ENCODE results near the gene DLG2. TPM values are rescaled to one million over a fixed set of nuclear protein-coding genes. Genes with fewer than 3 reads are reported as not detected.

Gene DLG2
- total and polyA plus RNA-seq, 2 donors (not counting 3 experiments of a cell fraction or from before 2014, with no cell fraction given): 0.15 to 1.1 TPM

GRCh38 chr11:83642500-83642899, 1984.6 kb downstream of the DLG2 start:
- H3K79me2 ChIP-seq (ENCODE audit: control insufficient read depth, insufficient read depth, low read length): no peaks in the 10 kb centered on the region
- TF ChIP-seq CTCF (IDR thresholded peaks at IDR 0.05; ENCODE audit: extremely low read depth in 1 of 2, insufficient read depth in 1 of 2, low read depth in 1 of 2, low read length in 2 of 2) (no peak), GATA2 (IDR thresholded peaks at IDR 0.05; ENCODE audit: insufficient read depth, insufficient read length, low read depth, low read length) (no peak)
- H4K20me1 ChIP-seq (replicated peaks; ENCODE audit: control insufficient read depth, extremely low read depth, insufficient read depth, low read length): no peaks in the 10 kb centered on the region
- H3K4me3 ChIP-seq (replicated peaks in 1 of 3; ENCODE audit: insufficient read depth in 1 of 3, low read depth in 1 of 3, low read length in 3 of 3): no peak overlapping the region
- H3K27me3 ChIP-seq (ENCODE audit: control insufficient read depth in 2 of 2, insufficient read depth in 2 of 2, low read length in 2 of 2): no peaks in the 10 kb centered on the region
- DNase-seq (ENCODE audit: low read depth, low spot score) (no peak), FAIRE-seq (no peak)
- BruUV-seq (replicated peaks): no TSS peak
- no peaks in the 10 kb centered on the region for H3K4me1 ChIP-seq (ENCODE audit: control insufficient read depth, extremely low read depth, insufficient read depth, low read length)
- no peaks in the 10 kb centered on the region for H3K9me1 ChIP-seq (replicated peaks; ENCODE audit: control insufficient read depth, extremely low read depth, insufficient read depth, low read length)
- no peaks in the 10 kb centered on the region for H3K36me3 ChIP-seq (ENCODE audit: control insufficient read depth in 2 of 2, extremely low read depth in 1 of 2, insufficient read depth in 2 of 2, low read length in 2 of 2)
- CTCF ChIA-PET: interaction anchor here (0.6 to 1.5 kb wide), 2 partner anchors 10 to 488 kb away, joined by 3 read pairs; no protein-coding TSS in a partner anchor
- H3K27ac ChIP-seq (ENCODE audit: insufficient read depth, low read depth, low read length): no peak overlapping the region
- POLR2A ChIA-PET: no interaction called here
- dilution Hi-C loops (cut with MboI; ENCODE audit: extremely low pct_ligation_motif_present, low sequenced_read_pairs) (no loop called here), intact Hi-C loops (cut with micrococcal nuclease) (no loop called here)
- H2AFZ ChIP-seq (ENCODE audit: low read depth, low read length): no peak overlapping the region
- no peak overlapping the region for H3K4me2 ChIP-seq (ENCODE audit: insufficient read depth, low read length)
- H3K9me3 ChIP-seq (replicated peaks; ENCODE audit: control insufficient read depth, insufficient read depth, low read length): no peaks in the 10 kb centered on the region
- no peak overlapping the region for H3K9ac ChIP-seq (replicated peaks; ENCODE audit: extremely low read depth, insufficient read depth, low read length)

- POLR2A ChIA-PET: no interaction called here
These were observed 1985.6 kb downstream of the DLG2 start for GRCh38 chr11:83641511-83641910.

More at GRCh38 chr11:83641511-83641910, 1985.6 kb downstream of the DLG2 start:
- no peaks in the 10 kb centered on the region for H3K27me3 ChIP-seq (ENCODE audit: control insufficient read depth in 2 of 2, insufficient read depth in 2 of 2, low read length in 2 of 2)
- intact Hi-C loops (cut with micrococcal nuclease) (no loop called here), dilution Hi-C loops (cut with MboI; ENCODE audit: extremely low pct_ligation_motif_present, low sequenced_read_pairs) (no loop called here)
- no peaks in the 10 kb centered on the region for H3K36me3 ChIP-seq (ENCODE audit: control insufficient read depth in 2 of 2, extremely low read depth in 1 of 2, insufficient read depth in 2 of 2, low read length in 2 of 2)
- no peaks in the 10 kb centered on the region for H3K79me2 ChIP-seq (ENCODE audit: control insufficient read depth, insufficient read depth, low read length)
- no peak overlapping the region for H3K9ac ChIP-seq (replicated peaks; ENCODE audit: extremely low read depth, insufficient read depth, low read length)
- H4K20me1 ChIP-seq (replicated peaks; ENCODE audit: control insufficient read depth, extremely low read depth, insufficient read depth, low read length): no peaks in the 10 kb centered on the region
- FAIRE-seq (no peak), DNase-seq (ENCODE audit: low read depth, low spot score) (no peak)
- H3K9me3 ChIP-seq (replicated peaks; ENCODE audit: control insufficient read depth, insufficient read depth, low read length): no peaks in the 10 kb centered on the region
- TF ChIP-seq POLR2A (IDR thresholded peaks at IDR 0.05; ENCODE audit: low read depth, low read length): no peak
- TF ChIP-seq FOS (IDR thresholded peaks at IDR 0.05; ENCODE audit: borderline replicate concordance, insufficient read depth, low read length): no peak
- TF ChIP-seq JUN (IDR thresholded peaks at IDR 0.05; ENCODE audit: borderline replicate concordance, insufficient read depth, insufficient read length, low read depth): no peak
- no peak for TF ChIP-seq GATA2 (IDR thresholded peaks at IDR 0.05; ENCODE audit: insufficient read depth, insufficient read length, low read depth, low read length)
- no peak for TF ChIP-seq CTCF (IDR thresholded peaks at IDR 0.05; ENCODE audit: extremely low read depth in 1 of 2, insufficient read depth in 1 of 2, low read depth in 1 of 2, low read length in 2 of 2)
- TF ChIP-seq EZH2 (IDR thresholded peaks at IDR 0.05; ENCODE audit: borderline replicate concordance, low read depth, low read length, severe bottlenecking): no peak
- TF ChIP-seq, protein P1, sequence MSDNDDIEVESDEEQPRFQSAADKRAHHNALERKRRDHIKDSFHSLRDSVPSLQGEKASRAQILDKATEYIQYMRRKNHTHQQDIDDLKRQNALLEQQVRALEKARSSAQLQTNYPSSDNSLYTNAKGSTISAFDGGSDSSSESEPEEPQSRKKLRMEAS (IDR thresholded peaks at IDR 0.05; ENCODE audit: insufficient read depth, insufficient read length): no peak
- H3K9me1 ChIP-seq (replicated peaks; ENCODE audit: control insufficient read depth, extremely low read depth, insufficient read depth, low read length): no peaks in the 10 kb centered on the region
- no peaks in the 10 kb centered on the region for H3K4me1 ChIP-seq (ENCODE audit: control insufficient read depth, extremely low read depth, insufficient read depth, low read length)
- no peak overlapping the region for H3K4me2 ChIP-seq (ENCODE audit: insufficient read depth, low read length)
- no peak overlapping the region for H2AFZ ChIP-seq (ENCODE audit: low read depth, low read length)
- no peak overlapping the region for H3K4me3 ChIP-seq (replicated peaks in 1 of 3; ENCODE audit: insufficient read depth in 1 of 3, low read depth in 1 of 3, low read length in 3 of 3)
- no peak overlapping the region for H3K27ac ChIP-seq (ENCODE audit: insufficient read depth, low read depth, low read length)
- BruUV-seq (replicated peaks): no TSS peak
- CTCF ChIA-PET: interaction anchor here (1.5 kb wide), 1 partner anchor 11 kb away, joined by 3 read pairs; no protein-coding TSS in a partner anchor
